AG04450 (cell line): ENCODE measurements around the gene FANCC. TPM values are rescaled to one million over a fixed set of nuclear protein-coding genes. Genes with fewer than 3 reads are reported as not detected.

Source experiments
- CTCF ChIA-PET: fragments of 300-600, 350-600 bp; formaldehyde crosslinking; extraction: SDS; loops from one replicate; lab custom pipeline; 2022; ENCODE audit warnings: antibody characterized with exemption, inconsistent platforms; lab: Charles Lee
- POLR2A ChIA-PET: fragments of 350-600 bp; formaldehyde crosslinking; extraction: SDS; loops from one replicate; lab custom pipeline; 2021; ENCODE audit warnings: antibody characterized with exemption, inconsistent platforms; lab: Yijun Ruan, JAX
- DNase-seq: peaks from one replicate; pipeline ENCODE4 v3.0.0-alpha.2; 2011; ENCODE audit warnings: low read depth, low spot score
- H3K27ac ChIP-seq: one replicate; pipeline ENCODE4 v1.5.1; 2012; ENCODE audit warnings: low read depth, low read length, control low read depth
- H3K27me3 ChIP-seq: one replicate; pipeline ENCODE4 v1.6.0; 2012; ENCODE audit warnings: low read length; ENCODE audit not compliant: control insufficient read depth, insufficient read depth
- H3K4me3 ChIP-seq: 2 replicates; pipeline ENCODE4 v1.5.1; 2011; ENCODE audit warnings: mild to moderate bottlenecking, low read depth, low read length, control low read depth
- H3K9me3 ChIP-seq: 2 replicates; pipeline ENCODE4 v1.5.1; 2012; ENCODE audit warnings: low read length; ENCODE audit not compliant: control insufficient read depth, insufficient read depth
- polyA plus RNA-seq: library from polyadenylated mRNA; depleted of rRNA; stranded (reverse); fragments of >200 nt; gene quantifications from 2 replicates; pipeline ENCODE4 v1.2.3, GENCODE V29; 2011
- TF ChIP-seq, protein P1 (sequence below): IDR thresholded peaks from 2 replicates; pipeline ENCODE4 v1.5.1; 2011; ENCODE audit warnings: low read depth, low read length, control low read depth, inconsistent platforms

FANCC gene
- polyA plus RNA-seq, 1 experiment, result 10.8 TPM

DNA sequence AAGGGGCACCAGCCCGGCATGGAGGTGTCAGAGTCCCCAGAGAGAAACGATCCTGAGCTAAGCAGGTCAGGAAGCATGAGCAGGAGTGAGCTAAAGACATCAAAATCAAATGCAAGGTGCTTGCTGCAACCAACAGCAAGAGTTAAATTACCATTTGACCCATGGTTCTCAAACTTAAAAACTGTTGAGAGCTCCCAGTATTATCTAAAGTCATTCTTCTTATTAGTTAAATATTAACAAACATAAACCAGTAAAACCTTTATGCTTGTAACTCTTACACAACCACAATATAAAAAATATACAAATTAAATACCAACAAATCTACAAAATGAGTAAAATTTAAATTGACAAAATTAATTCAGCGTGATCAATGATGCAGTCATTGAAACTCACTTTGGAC is 51.5 kb downstream of the FANCC start:
- no peak for DNase-seq
- H3K9me3 ChIP-seq, result no peaks in the 10 kb centered on the region
- ChIA-PET CTCF (interaction anchor here (0.5 to 2.1 kb wide), 12 partner anchors 10 to 586 kb away, joined by 3 to 12 read pairs (median 4); no protein-coding TSS in a partner anchor), POLR2A (no interaction called here)
- H3K27ac ChIP-seq, result no peak overlapping the region
- TF ChIP-seq, protein P1, sequence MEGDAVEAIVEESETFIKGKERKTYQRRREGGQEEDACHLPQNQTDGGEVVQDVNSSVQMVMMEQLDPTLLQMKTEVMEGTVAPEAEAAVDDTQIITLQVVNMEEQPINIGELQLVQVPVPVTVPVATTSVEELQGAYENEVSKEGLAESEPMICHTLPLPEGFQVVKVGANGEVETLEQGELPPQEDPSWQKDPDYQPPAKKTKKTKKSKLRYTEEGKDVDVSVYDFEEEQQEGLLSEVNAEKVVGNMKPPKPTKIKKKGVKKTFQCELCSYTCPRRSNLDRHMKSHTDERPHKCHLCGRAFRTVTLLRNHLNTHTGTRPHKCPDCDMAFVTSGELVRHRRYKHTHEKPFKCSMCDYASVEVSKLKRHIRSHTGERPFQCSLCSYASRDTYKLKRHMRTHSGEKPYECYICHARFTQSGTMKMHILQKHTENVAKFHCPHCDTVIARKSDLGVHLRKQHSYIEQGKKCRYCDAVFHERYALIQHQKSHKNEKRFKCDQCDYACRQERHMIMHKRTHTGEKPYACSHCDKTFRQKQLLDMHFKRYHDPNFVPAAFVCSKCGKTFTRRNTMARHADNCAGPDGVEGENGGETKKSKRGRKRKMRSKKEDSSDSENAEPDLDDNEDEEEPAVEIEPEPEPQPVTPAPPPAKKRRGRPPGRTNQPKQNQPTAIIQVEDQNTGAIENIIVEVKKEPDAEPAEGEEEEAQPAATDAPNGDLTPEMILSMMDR, result no peak
- no peak overlapping the region for H3K4me3 ChIP-seq
- no peaks in the 10 kb centered on the region for H3K27me3 ChIP-seq

DNA sequence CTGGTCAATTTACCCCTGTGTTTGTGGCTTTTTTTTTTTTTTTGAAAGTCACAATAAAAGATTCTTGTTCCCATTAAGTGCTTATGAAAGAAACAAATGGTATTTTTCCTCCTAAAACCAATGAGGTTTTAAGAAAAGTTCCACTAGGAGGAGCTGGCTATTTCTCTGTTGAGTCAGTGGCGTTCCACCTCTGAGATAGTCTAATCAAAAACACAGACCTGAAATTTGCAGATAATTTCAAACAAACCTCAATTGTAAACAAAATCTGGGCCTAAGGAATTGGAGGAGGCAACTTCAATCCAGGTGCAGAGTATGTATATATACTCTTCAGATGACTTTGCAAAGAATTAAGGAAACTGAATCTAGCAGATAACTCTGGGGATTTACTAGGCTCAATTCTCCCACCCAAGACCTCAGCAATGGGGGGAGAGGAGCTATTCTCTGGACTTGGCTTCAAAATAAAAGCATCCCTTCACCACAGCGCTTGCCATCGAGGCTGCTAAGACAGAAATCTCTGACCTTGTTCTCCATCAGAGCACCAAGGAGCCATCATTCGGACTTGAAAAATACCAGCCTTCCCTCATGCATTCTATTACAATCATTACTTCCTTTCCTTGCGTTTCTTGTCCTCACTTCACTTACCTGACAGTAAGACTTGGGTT is 52.4 kb downstream of the FANCC start:
- POLR2A ChIA-PET, result interaction anchor here (0.7 kb wide), 1 partner anchor 52 kb away, joined by 6 read pairs; the partner anchor contains the start of gene FANCC
- no peaks in the 10 kb centered on the region for H3K9me3 ChIP-seq
- no peaks in the 10 kb centered on the region for H3K27me3 ChIP-seq
- peak; percentile 45 for DNase-seq
- TF ChIP-seq, protein P1, result peak; percentile 68
- CTCF ChIA-PET, result interaction anchor here (0.5 to 2.1 kb wide), 25 partner anchors 8 to 1402 kb away, joined by 3 to 12 read pairs (median 4); no protein-coding TSS in a partner anchor
- no peak overlapping the region for H3K4me3 ChIP-seq
- no peak overlapping the region for H3K27ac ChIP-seq

DNA sequence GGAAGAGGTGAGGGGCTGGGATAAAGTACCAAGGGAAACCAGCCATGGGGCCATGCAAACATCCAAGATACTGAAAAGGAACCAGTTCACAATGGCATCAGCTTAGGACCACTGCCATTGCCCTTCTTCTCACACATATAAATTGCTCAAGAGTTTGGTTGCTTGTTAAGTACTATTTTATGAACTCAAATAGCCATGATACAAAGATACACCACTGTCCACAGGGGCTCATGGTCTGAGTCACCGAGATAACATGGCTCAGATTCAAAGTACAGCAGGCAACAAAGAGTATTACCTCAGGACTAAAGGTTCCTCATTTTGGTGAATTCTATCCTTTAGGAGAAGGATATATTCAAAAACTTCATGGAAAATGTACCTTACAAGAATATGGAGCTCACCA is 55.6 kb downstream of the FANCC start:
- Histone ChIP-seq H3K27ac (no peak overlapping the region), H3K27me3 (no peaks in the 10 kb centered on the region), H3K9me3 (no peaks in the 10 kb centered on the region), H3K4me3 (no peak overlapping the region)
- DNase-seq, result no peak
- ChIA-PET CTCF (interaction anchor here (0.6 kb wide), 1 partner anchor 593 kb away, joined by 7 read pairs; no protein-coding TSS in a partner anchor), POLR2A (no interaction called here)
- TF ChIP-seq, protein P1, result no peak

DNA sequence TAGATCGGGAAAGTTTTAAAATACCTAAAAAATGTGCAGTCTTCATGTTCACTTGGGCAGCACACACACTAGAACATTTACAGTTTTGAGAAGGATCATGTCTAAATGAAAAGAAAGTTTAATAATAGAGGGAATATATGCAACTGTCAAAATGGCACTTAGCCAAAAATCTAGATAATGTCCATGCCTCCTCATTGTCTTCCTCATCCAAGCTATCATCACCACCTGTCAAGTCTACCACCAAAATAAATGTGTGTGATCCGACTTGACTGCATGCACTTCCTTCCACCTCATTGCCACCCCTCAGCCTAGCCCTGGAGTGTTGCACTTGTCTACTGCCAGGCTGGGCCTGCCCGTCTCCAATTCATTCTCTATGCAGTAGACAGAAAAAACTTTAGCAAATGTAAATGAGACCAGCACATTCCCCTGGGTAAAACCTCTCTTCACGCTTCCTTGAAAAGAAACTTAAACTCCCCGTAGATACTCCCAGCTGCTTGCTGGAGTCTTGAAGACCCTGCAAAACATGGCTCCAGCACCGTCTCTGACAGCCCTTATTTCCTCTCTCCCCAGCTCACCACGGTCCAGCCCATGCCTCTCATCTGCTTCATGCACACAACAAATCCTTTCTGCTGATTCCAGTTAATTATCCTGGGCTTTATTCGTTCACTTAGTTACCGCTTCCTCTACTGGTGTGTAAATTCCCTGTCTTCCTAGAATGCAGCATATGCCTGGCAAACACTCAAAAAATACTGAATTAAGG is 66.9 kb downstream of the FANCC start:
- POLR2A ChIA-PET, result no interaction called here
- CTCF ChIA-PET, result no interaction called here
- TF ChIP-seq, protein P1, result no peak

DNA sequence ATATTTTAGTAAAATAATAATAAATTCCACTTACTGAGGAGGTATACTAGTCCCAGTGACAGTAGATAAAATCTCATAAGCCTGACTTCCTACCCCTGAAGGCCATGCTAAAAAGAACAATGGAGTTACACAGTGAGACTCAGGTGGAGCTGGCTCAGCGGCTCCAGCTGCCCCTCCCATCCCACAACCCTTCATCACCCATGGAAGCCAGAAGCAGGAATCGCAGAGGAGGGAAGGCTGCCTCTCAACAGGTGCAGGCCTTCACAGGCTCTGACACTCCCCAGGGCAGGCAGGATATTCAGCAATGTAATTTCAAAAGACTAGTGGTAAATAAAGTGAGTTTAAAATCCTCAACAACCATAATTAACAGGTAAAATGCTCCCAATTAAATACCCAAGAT is 67.5 kb downstream of the FANCC start:
- H3K27ac ChIP-seq, result no peak overlapping the region
- TF ChIP-seq, protein P1, result no peak
- DNase-seq, result no peak
- H3K27me3 ChIP-seq, result no peaks in the 10 kb centered on the region
- peaks cover 4% of the 10 kb centered on the region for H3K9me3 ChIP-seq
- no peak overlapping the region for H3K4me3 ChIP-seq
- ChIA-PET CTCF (no interaction called here), POLR2A (no interaction called here)

More for the DNA sequence above, 66.9 kb downstream of the FANCC start:
- no peak for DNase-seq
- H3K9me3 ChIP-seq, result peaks cover 4% of the 10 kb centered on the region
- H3K27me3 ChIP-seq, result no peaks in the 10 kb centered on the region
- H3K4me3 ChIP-seq, result no peak overlapping the region
- no peak overlapping the region for H3K27ac ChIP-seq
